Measurements from ENCODE around the gene CNIH2.

DNA sequence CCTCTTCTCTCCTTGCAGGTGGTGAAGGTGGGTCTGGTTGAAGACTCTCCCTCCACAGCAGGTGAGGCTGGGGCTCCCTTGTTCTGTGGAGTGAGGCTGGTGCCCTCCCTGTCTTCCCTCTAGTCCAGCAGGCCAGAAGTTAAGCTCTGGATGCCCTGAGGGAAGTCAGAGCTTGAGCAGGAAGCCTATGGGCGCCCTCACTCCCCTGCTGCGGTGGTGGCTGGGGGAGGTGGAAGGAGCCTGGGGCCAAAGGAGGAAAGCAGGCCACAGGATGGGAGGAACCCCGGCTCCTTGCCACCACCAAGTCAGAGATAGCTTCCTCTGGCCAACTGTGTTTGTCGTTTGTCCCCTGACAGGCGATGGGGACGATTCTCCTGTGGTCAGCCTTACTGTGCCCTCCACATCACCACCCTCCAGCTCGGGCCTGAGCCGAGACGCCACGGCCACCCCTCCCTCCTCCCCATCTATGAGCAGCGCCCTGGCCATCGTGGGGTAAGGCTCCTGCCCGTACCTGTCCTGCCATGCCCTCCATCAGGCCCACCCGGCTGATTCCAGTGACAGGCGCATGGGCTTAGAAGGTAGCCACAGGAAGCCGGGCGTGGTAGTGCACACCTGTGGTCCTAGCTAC, 39.1 kb upstream of the CNIH2 start:
- TF ChIP-seq POLR2AphosphoS5 (IDR thresholded peaks at IDR 0.05; ENCODE audit: low read depth, low read length): no peak
- TF ChIP-seq POLR2A (IDR thresholded peaks at IDR 0.05; ENCODE audit: low read depth, low read length): no peak
